OCI-LY3 (cell line): ENCODE results near the gene WDFY4.

Experiments used
- CTCF ChIP-seq: fragments of 200-600, 300-600 bp; sonication (generic); IDR thresholded peaks from 2 replicates; pipeline ENCODE4 v1.5.1; 2014; ENCODE audit warnings: antibody characterized with exemption, low read length, low read depth
- EZH2phosphoT487 ChIP-seq: fragments of 200-600 bp; shearing (Covaris generic); IDR thresholded peaks from 2 replicates; pipeline ENCODE4 v1.6.1; 2018; ENCODE audit warnings: antibody characterized with exemption, mixed run types, low read depth

DNA sequence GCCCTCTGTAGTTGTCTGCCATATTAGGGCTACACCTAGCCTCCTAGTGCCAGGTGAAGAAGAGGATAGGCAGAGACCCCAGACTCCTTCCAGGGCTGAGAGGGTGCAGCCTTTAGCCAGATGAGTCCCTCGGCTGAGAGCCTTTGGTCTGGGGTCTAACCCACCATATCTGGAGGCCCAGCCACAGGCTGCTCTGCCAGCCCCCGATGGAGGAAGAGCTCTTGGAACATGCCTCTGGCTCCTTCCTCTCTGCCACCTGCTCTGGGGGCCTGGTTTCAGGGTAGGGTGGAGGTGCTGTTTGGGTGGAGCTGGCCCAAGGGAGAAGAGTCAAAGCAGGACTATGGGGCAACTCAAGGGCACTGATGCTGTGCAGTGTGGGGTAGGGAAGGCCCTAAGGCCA is 253.6 kb downstream of the WDFY4 start:
- TF ChIP-seq CTCF (no peak), EZH2phosphoT487 (no peak)
